T-helper 22 cell (primary cell): ENCODE results near the gene NOL9.
"Not testable (repeated sequence)": the region's sequence is repeated elsewhere in the genome, so short reads cannot be mapped to it uniquely, and the experiment has no call there.

Experiments used
- DNase-seq: peaks from one replicate; pipeline ENCODE4 v3.0.0-alpha.2; 2020; ENCODE audit warnings: low read depth

The NOL9 gene

GRCh38 chr1:6572653-6573383 lies 18.5 kb upstream of the NOL9 start:
- no peak for DNase-seq

GRCh38 chr1:6570987-6571386 lies 16.7 kb upstream of the NOL9 start:
- DNase-seq: no peak

GRCh38 chr1:6570100-6570499 lies 15.8 kb upstream of the NOL9 start:
- no peak for DNase-seq

- no peak for DNase-seq
These were observed 14.7 kb upstream of the NOL9 start for GRCh38 chr1:6569033-6569432.

GRCh38 chr1:6560267-6560666 lies 6.0 kb upstream of the NOL9 start:
- DNase-seq: no peak

GRCh38 chr1:6559161-6559560 lies 4.8 kb upstream of the NOL9 start:
- DNase-seq: not testable (repeated sequence)

- no peak for DNase-seq
These were observed 3.3 kb upstream of the NOL9 start for GRCh38 chr1:6557597-6557996.

GRCh38 chr1:6554907-6555778 lies 830 bp upstream of the NOL9 start, which contains the start of gene TAS1R1:
Gene TAS1R1, plus strand, starts transcription at chr1:6555307. Its CDS starts 67 bp downstream, at chr1:6555374.
- DNase-seq: no peak

GRCh38 chr1:6547301-6547700 lies 7.0 kb downstream of the NOL9 start:
- DNase-seq: no peak

- no peak for DNase-seq
These were observed 8.0 kb downstream of the NOL9 start for GRCh38 chr1:6546326-6546725.

- no peak for DNase-seq
These were observed 8.8 kb downstream of the NOL9 start for GRCh38 chr1:6545276-6546112.

- DNase-seq: no peak
These were observed 9.5 kb downstream of the NOL9 start for GRCh38 chr1:6544831-6545230.

GRCh38 chr1:6538956-6539355 lies 15.4 kb downstream of the NOL9 start:
- no peak for DNase-seq

GRCh38 chr1:6536291-6536690 lies 18.0 kb downstream of the NOL9 start:
- no peak for DNase-seq

- DNase-seq: no peak
These were observed 19.1 kb downstream of the NOL9 start for GRCh38 chr1:6535214-6535613.

GRCh38 chr1:6534248-6534822 lies 20.0 kb downstream of the NOL9 start:
- DNase-seq: no peak

- no peak for DNase-seq
These were observed 22.3 kb downstream of the NOL9 start for GRCh38 chr1:6531996-6532395.

- no peak for DNase-seq
These were observed 23.7 kb downstream of the NOL9 start for GRCh38 chr1:6530504-6531160.

GRCh38 chr1:6528492-6528891 lies 25.8 kb downstream of the NOL9 start:
- no peak for DNase-seq

GRCh38 chr1:6526316-6526715 lies 28.0 kb downstream of the NOL9 start:
- no peak for DNase-seq

GRCh38 chr1:6523566-6523965 lies 30.7 kb downstream of the NOL9 start:
- DNase-seq: no peak
